MM.1S (cell line): Measurements from ENCODE around the gene HMGN5.

Source experiments
- CTCF ChIP-seq: fragments of 300-600 bp; sonication (generic); IDR thresholded peaks from 2 replicates; pipeline ENCODE4 v1.5.1; 2016; ENCODE audit warnings: antibody characterized with exemption, low read length, mixed read lengths
- EZH2 ChIP-seq: fragments of 300-600 bp; sonication (generic); optimal IDR thresholded peaks from 2 replicates; pipeline ENCODE3; 2017; ENCODE audit warnings: low read depth, mild to moderate bottlenecking, antibody characterized with exemption, low read length, mixed read lengths

GRCh38 chrX:81231476-81231875 lies 29.8 kb upstream of the HMGN5 start:
- no peak for TF ChIP-seq CTCF
- TF ChIP-seq EZH2: no peak
